NCI-H524 (cell line): ENCODE measurements around the gene GPHA2.

ENCODE experiments used
- DNase-seq, 2 experiments: peaks; one replicate each; lab custom pipeline; 2025; lab: John Stamatoyannopoulos, UW

GPHA2 gene

DNA sequence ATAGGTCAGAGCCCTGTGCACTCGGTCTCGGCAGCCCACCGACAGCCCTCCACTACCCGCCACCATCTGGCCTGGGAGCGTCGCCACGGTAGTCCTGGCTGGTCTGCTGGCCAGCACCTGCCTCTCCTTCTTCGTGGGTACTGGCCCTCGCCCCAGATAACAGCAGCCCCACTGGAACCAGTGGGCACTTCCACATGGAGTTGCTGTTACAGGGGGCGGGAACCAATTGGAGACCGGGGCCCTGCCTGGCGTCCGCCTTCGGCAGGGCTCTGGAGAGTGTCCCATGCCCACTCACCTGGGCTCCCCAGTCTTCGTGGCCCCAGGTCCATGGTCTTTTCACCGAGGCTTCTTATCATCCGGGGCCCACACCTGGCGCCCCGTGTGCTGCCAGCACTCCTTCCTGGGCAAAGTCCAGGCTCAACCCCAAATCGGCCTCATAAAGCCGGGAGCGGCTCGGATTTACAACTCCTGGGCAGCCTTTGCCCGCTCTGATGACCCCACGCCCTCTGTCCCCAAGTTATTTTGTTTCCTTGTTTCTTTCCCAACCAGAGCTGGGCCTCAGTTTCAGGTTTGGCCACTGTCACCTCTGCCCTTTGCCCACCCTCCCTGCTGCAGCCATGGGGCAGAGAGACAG is 44.4 kb downstream of the GPHA2 start:
- peak in 1 of 2 experiments; percentile 22 for DNase-seq

DNA sequence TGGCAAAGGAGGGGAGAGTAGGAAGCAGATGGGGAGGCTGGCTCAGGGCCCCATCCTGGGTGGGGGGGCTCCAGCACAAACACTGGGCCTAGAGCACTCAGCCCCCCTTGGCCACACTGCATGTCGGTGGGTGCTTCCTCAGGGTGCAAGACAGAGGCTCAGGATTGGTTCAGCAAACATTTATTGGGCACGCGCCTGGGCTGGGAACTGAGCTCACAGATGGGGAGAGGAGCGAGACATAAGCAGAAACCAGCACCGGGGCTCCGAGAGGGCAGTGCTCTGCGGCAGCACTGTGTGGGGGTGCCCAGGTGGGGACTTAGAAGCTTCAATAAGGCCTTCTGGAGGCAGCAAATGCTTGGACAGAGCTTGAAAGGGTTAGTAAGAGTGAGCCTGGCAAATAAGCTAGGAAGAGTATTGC is 45.2 kb downstream of the GPHA2 start:
- peak; percentile 47 to 75 for DNase-seq

GRCh38 chr11:64888729-64889511 is 46.8 kb downstream of the GPHA2 start:
- DNase-seq, result no peak

- DNase-seq, result no peak
These were observed 47.3 kb downstream of the GPHA2 start for GRCh38 chr11:64888406-64888728.

DNA sequence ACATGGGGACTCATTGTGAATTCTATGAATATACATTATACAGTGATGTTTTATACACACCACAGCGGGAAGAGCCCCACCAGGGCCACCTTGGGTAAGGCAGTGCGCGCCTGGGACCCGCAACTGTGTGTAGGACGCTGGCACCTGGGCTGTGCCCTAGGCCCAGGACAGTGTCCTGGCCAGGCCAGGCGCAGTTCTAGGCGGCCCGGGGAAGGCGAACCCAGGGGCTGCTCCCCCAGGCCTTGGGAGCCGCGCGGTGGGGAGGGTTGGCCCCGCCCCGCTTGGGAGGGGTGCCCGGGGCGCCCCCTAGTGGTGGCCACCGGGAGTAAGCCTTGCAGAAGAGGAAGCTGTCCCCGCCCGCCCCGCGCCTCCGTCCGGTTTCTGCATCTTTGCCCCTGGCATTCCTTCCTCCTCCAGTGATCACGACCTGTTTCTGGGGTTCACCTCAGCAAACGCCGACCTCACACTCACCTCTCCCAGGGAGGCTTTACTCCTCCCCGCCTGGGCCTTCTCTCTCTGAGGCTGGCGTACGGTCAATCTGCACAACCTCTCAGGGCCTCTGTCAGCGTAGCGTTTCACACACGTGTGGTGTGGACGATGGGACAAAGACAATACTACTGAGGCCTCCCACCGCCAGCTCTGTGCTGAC is 47.8 kb downstream of the GPHA2 start:
- DNase-seq, result peak; percentile 29 to 34

- DNase-seq, result no peak
These were observed 48.4 kb downstream of the GPHA2 start for GRCh38 chr11:64887234-64887756.

DNA sequence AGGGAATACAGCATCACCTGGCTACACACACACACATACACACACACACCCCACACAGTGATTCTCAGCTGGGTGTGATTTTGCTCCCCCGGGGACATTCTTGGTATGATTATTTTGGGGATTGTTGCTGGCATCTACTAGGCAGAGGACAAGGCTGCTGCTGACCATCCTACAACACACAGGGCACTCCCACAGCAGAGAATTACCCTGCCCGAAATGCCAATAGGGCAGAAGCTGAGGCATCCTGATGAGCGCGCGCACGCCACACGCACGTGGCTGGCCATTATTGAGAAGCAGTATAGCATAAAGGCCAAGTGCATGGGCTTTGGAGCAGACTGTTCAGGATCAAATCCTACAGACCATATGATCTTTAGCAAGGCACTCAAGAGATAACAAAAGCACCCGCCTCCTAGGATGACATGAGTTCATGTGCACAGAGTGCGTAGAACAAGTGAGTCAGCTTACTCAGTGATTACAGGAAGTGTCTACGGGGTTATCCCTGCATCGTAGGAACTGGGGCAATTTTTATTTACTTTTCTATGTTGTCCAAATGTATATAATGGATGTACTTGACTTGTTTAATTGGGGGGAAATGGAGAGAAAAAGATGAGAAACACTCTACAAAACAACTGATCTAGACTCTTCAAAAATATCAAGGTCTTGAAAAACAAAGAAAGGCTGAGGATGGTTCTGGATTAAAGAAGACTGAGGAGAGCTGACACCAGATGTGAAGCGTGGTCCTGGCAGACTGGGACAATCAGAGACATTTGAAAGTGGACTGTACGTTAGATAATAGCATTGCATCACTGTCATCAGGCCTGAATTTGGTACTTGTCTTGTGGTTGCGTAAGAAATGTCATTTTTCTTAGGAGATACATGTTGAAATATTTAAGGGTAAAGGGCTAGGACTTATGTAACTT is 50.1 kb downstream of the GPHA2 start:
- DNase-seq, result no peak
